Measurements from ENCODE around the gene TNNT3.

DNA sequence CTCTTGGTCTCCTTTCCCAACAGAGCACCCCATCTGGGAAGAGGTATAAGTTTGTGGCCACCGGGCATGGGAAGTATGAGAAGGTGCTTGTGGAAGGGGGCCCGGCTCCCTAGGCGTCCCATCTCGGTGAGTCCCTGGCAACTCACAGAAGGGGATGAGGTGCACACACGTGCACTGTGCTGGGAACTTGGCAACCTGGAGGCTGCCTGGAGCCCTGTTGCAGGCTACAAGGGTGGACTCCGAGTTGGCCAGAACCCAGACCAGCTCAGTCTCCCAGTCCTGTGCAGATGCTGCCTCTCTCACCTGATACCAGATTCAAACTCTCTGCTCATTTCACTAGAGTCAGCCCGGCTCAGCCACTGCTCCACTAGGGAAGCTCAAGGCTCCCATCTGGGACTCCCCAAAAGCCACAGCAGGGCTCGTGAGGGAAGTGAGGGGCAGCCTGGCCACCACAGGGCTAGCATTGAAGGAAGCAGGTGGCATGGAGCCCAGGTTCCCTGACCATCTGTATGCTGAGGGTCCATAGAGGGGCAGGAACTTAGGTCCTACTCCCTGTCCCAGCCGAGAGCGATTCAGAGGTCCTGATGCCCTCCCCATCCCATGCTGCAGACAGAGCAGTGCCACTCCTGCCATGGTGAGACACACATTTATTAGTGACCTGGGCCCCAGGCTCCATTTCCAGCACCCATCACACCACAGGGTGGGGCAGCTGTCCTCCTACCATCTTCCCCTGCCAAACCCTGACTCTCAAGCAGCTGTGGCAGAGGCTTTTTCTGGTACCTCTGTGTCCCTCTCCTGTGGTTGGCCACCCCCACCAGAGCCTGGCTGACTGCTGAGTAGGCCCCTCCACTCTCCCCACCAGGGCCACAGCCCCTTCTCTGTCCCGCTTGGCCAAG is 31.8 kb upstream of the TNNT3 start:
- TF ChIP-seq POLR2AphosphoS5 (IDR thresholded peaks at IDR 0.05) (no peak), POLR2A (IDR thresholded peaks at IDR 0.05) (no peak)
